Amygdala (tissue), 56 donors: ENCODE measurements around the gene NKIRAS1.
"Not testable (repeated sequence)": the region's sequence is repeated elsewhere in the genome, so short reads cannot be mapped to it uniquely, and the experiment has no call there.

ENCODE experiments used
- DNase-seq, 56 donors: peaks; one replicate each; lab custom pipeline; 2025; lab: John Stamatoyannopoulos, UW

Gene NKIRAS1

DNA sequence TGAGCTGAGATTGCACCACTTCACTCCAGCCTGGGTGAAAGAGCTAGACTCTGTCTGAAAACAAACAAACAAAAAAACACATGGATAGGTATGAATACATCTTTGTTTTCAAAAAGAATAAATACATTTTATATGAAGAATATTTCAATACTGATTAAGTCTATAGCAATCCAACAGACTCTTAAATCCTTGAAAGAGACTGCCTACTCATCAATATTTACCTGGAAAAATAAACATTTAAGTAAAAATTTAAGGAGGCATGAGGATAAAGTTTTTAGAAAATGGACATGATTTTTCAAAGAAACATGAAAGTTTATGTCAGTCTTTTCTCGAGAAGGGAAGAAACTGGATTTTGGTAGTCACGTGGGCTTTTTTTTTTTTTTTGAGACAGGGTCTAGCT lies 5.4 kb downstream of the NKIRAS1 start:
- no peak for DNase-seq

GRCh38 chr3:23909341-23909740 lies 7.4 kb downstream of the NKIRAS1 start:
- no peak for DNase-seq

- DNase-seq: no peak
Observed at GRCh38 chr3:23904545-23904944, 12.2 kb downstream of the NKIRAS1 start.

GRCh38 chr3:23900744-23901143 lies 16.0 kb downstream of the NKIRAS1 start:
- no peak for DNase-seq

- no peak for DNase-seq
Observed at GRCh38 chr3:23895181-23895580, 21.6 kb downstream of the NKIRAS1 start.

- no peak for DNase-seq
Observed at GRCh38 chr3:23894254-23895061, 22.3 kb downstream of the NKIRAS1 start.

DNA sequence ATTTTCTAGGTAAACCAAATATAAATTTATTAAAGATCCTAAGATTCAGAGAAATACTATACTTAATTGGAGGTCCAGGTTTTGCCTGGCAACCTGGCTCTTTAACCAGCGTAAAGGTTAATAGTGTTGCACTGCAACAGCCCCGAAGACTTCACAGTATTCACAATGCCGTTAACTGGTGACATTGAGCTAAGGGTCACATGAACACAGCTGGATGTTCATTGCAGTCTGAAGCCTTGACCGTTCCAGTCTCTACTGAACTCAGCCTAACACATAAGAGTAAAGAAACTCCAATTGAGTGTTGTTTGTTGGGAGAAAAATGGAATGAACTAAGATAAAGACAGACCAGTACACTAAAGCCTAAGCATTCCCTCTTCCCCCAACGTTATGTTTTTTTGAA lies 26.8 kb downstream of the NKIRAS1 start:
- no peak for DNase-seq

DNA sequence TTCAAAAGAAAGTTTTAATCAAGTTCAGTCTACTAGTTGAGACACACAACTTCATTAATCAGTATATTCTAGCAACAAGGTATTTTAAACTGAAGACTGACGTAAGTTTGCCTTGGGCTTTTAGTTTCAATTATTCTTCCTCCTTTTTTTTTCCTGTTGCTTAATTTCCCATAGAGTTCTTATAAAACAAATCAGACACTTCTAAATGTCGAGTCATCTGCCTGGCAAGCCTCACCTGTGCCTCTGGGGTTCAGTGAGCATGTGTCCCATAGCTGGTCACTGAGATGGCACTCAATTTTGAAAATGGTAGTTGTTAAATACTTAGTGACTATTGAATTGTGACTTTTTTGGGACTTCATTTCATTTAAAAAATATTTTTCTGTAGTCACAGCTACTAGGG lies 27.4 kb downstream of the NKIRAS1 start:
- DNase-seq: no peak

DNA sequence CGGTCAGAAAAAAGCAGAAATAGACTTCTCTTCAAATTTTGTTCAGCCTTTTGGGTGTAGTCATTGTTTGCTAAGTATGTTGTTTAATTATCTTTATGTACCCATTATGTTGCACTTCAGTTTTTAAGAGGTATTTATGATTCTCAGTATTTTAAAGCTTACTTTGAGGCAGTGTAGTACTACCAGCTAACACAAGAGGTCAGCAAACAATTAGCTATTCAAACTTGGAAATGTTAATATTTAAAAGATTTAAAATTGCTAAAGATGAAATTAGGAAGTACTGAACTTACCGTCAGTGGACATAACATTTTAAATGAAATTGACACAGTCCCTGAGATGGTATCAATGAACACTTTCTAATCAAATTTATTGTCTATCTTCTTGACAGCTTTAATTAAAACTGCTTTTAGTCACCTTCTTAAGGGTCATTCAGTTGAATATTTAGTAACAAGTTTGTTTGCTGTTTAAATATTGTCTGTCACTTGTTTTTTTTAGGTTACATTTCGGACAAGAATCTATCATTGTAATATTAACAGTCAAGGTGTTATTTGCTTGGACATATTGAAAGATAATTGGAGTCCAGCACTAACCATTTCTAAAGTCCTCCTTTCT lies 28.1 kb downstream of the NKIRAS1 start:
- no peak for DNase-seq

DNA sequence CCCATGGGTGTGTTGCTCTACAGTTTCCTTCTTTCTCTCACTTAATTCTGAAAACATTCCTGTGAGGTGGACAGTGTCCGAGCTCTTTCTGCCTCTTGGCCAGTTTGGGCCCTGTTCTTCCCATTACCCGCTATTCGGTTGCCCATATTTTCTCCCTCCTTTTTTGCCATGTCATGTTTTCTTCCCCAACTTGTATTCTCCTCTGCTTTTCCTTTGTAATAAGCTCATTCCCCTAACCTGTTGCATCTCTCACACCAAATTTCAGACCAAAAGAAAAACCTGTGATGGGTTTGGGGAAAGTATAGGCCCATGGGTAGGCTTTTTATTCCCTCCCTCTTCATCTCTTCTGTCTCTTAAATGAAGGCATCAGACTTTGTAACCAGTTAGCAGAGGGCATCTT lies 30.5 kb downstream of the NKIRAS1 start:
- no peak for DNase-seq

DNA sequence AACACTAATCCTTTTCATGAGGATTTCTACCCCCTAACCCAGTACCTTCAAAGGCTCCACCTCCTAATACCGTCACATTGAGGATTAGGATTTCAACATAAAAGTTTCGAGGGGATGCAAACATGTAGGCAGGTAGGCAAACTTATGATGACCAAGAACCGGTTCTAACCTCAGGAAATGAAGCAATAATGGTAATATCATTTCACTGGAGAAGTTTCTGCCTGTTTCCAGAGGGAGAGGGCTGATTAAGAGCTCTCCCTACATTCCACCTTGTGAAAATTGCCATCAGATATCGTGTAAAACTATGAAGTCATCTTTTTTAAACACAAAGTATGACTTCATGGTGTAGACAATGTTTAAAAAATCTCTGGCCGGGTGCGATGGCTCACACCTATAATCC lies 31.6 kb downstream of the NKIRAS1 start:
- no peak for DNase-seq

DNA sequence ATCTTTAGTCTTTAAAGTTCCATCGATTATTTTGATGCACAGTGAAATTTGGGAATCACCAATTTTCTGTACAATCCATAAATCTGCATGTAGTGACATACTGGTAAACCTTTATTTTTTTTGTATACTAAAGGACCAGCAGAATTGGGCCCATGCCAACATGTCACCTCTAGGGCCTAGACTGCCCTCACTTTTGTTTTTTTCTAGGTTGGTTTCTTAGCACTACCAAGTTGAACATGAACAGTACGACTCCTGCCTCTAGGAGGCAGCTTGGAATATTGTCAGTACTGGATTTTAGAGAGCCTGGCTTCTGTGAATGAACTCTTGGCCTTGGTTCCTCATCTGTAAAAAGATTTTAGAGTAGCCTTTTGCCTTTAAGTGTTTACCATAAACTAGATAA lies 32.3 kb downstream of the NKIRAS1 start:
- no peak for DNase-seq

DNA sequence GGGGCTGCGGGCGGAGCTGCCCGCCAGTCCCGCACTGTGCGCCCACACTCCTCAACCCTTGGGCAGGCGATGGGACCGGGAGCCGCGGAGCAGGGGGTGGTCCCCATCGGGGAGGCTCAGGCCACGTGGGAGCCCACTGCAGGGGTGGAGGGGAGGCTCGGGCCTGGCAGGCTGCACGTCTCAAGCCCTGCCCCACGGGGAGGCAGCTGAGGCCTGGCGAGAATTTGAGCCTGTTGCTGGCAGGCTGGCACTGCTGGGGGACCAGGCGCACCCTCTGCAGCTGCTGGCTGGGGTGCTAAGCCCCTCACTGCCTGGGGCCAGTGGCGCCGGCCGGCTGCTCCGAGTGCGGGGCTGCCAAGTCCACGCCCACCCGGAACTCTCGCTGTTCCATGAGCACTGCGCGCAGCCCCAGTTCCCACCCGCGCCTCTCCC lies 34.3 kb downstream of the NKIRAS1 start:
- no peak for DNase-seq

DNA sequence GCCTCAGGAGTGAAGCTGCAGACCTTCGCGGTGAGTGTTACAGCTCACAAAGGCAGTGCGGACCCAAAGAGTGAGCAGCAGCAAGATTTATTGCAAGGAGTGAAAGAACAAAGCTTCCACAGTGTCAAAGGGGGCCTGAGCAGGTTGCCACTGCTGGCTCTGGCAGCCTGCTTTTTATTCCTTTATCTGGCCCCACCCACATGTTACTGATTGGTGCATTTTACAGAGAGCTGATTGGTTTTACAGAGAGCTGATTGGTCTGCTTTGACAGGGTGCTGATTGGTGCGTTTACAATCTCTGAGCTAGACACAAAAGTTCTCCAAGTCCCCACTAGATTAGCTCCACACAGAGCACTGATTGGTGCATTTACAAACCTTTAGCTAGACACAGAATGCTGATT lies 34.8 kb downstream of the NKIRAS1 start:
- DNase-seq: not testable (repeated sequence)

- DNase-seq: no peak
Observed at GRCh38 chr3:23880703-23881339, 36.0 kb downstream of the NKIRAS1 start.

DNA sequence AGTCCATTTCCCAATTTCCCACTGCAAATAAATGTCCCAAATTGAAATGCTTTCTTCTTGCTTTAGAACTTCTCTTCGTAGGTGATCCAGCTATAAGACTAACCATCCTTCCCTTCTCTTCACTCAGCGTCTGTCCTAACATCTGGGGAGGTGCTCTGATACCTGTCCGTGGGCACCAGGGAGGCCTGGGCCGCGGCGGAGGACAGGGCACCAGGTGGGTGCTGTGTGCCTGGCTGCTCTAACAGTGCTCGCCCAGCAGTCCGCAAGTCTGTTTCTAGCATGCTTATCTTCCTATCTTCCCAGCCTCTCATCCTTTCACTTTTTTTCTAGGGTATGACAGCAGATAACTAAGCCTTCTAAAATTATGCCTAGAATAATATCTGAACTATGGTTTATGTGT lies 37.3 kb downstream of the NKIRAS1 start:
- DNase-seq: no peak

GRCh38 chr3:23877329-23877980 lies 39.3 kb downstream of the NKIRAS1 start:
- peak in 3 of 56 donors; percentile 16 to 58 (median 30) for DNase-seq

GRCh38 chr3:23876923-23877322 lies 39.9 kb downstream of the NKIRAS1 start:
- DNase-seq: no peak

DNA sequence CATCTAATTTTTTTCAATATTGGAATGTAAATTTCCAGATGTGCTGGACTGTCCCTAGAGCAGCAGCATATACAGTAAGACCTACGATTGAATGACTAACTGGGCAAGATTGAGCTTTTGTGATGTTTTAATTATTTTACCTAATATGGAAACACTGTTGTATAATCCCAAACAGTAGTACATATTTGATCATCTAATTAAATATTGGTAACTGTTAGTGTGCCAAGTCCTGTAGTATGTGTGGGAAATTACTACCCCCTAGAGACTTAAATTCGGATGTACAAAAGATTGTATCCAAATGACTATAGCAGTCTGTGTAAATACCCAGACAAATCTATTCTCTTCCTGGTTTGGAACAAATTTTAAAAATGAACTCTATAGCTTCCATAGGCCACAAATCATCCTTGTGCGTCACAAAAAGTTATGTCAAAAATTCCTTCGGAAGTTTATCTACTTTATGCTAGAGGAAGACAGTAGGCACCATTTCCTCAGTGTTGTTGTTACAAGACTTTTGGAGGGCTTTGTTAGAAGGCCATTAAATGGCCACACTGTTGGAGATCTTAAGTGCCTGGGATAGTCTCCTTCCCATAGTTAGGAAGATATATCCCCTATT lies 41.6 kb downstream of the NKIRAS1 start:
- DNase-seq: no peak

- DNase-seq: no peak
Observed at GRCh38 chr3:23874359-23875112, 42.3 kb downstream of the NKIRAS1 start.
